HG03103 (cell line): ENCODE measurements around the gene TRAF1.

Source experiments
- ATAC-seq: cut with Tn5 transposase; IDR thresholded peaks from one replicate; pipeline ENCODE4 v1.9.1; 2021; ENCODE audit warnings: low read depth; ENCODE audit not compliant: unreplicated experiment

The TRAF1 gene

GRCh38 chr9:120911295-120911837 is 15.2 kb downstream of the TRAF1 start:
- ATAC-seq, result no peak

- ATAC-seq, result no peak
Measured at GRCh38 chr9:120910643-120911042, 16.0 kb downstream of the TRAF1 start.

- no peak for ATAC-seq
Measured at GRCh38 chr9:120909904-120910303, 16.7 kb downstream of the TRAF1 start.

- ATAC-seq, result no peak
Measured at GRCh38 chr9:120905315-120906164, 21.1 kb downstream of the TRAF1 start.

GRCh38 chr9:120904978-120905301 is 21.7 kb downstream of the TRAF1 start:
- no peak for ATAC-seq

- no peak for ATAC-seq
Measured at GRCh38 chr9:120904061-120904977, 22.3 kb downstream of the TRAF1 start.

- no peak for ATAC-seq
Measured at GRCh38 chr9:120902569-120903535, 23.7 kb downstream of the TRAF1 start.

- no peak for ATAC-seq
Measured at GRCh38 chr9:120901755-120902568, 24.6 kb downstream of the TRAF1 start.

- ATAC-seq, result no peak
Measured at GRCh38 chr9:120900824-120901223, 25.8 kb downstream of the TRAF1 start.

GRCh38 chr9:120899490-120900068 is 27.0 kb downstream of the TRAF1 start:
- ATAC-seq, result no peak

- no peak for ATAC-seq
Measured at GRCh38 chr9:120898396-120898795, 28.2 kb downstream of the TRAF1 start.

GRCh38 chr9:120895951-120896350 is 30.6 kb downstream of the TRAF1 start:
- ATAC-seq, result no peak

GRCh38 chr9:120894321-120895148 is 32.1 kb downstream of the TRAF1 start:
- ATAC-seq, result no peak

GRCh38 chr9:120893611-120894307 is 32.8 kb downstream of the TRAF1 start:
- ATAC-seq, result no peak

GRCh38 chr9:120892748-120893610 is 33.6 kb downstream of the TRAF1 start:
- peak; percentile 70 for ATAC-seq

GRCh38 chr9:120891884-120892747 is 34.5 kb downstream of the TRAF1 start:
- ATAC-seq, result peak; percentile 22
